HG02938 (cell line): ENCODE data around the gene IRF2BP1.
A peak's percentile ranks its signal among the peaks of the same experiment; 100 is the strongest.

ENCODE experiments used
- ATAC-seq: cut with Tn5 transposase; IDR thresholded peaks from one replicate; pipeline ENCODE4 v1.9.1; 2021; ENCODE audit warnings: mild to moderate bottlenecking, moderate library complexity; ENCODE audit not compliant: unreplicated experiment

Gene IRF2BP1

DNA sequence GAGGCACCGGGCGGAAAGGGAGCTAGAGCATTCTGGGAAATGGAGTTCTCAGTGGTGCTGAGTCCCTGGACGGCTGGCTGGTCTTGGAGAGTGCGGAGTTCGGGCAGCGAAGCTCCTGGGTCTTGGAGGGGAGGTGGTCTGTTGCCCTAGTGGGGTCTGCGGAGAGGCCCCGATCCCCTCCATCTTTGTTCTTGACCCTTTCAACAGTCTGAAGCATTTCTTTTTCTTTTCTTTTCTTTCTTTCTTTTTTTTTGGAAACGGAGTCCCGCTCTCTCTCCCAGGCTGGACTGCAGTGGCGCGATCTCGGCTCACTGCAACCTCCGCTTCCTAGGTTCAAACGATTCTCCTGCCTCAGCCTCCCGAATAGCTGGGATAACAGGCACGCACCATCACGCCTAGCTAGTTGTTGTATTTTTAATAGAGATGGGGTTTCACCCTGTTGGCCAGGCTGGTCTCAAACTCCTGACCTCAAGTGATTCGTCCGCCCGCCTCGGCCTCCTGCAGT is 22.6 kb downstream of the IRF2BP1 start:
- no peak for ATAC-seq

DNA sequence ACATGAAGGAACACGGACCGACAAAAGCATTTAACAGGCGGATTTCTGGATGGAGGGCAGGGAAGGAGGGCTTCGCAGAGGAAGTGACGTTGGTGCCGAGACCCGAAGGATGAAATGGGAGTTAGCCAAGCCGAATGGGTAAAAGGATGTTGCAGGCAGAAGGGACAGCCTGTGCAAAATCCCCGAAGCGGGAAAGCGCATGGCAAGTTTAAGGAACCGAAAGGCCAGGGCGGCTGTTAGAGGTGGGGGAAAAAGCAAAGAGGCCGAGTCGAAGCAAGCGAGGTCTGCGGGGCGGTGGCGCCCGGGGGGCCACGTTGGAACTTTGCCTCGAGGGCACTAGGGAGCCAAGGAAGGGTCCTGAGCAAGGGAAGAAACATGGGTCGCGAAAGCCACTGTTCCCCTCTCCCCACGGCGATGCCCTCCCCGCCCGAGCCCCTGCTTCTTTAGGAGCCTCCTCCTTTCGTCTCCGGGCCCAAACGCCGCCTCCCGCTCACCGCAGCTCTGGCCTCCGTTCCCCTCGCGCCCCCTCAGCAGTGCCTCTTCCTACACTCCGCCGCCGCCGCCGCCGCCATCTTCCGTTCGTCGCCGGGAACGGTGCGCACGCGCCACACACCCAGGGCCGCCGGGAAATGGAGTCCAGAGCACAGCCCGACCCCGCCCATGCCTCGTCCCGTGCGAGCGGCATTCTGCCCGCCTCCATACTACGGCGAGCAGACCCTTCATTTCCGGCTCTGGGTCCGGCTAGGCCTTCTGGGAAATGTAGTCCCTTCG is 23.2 kb downstream of the IRF2BP1 start, which contains the start of gene SYMPK:
SYMPK (minus strand) TSS at position 584 of the 771 bp plus-strand sequence. CDS start 8,652 bp downstream, outside the sequence.
- ATAC-seq, result peak; percentile 92

DNA sequence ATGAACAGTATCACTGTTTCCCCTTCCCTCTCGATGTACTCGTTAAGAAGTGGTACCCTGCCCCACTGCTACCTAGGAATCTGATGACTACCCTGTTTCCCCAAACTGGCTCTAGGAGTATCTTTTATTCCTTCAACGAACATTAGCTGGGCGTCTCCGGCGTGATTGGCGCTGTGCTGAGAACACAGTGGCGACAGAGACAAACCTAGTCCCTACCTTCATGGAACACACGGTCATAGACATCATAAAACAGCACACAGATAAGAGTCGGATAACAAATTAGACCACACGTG is 23.7 kb downstream of the IRF2BP1 start:
- no peak for ATAC-seq

DNA sequence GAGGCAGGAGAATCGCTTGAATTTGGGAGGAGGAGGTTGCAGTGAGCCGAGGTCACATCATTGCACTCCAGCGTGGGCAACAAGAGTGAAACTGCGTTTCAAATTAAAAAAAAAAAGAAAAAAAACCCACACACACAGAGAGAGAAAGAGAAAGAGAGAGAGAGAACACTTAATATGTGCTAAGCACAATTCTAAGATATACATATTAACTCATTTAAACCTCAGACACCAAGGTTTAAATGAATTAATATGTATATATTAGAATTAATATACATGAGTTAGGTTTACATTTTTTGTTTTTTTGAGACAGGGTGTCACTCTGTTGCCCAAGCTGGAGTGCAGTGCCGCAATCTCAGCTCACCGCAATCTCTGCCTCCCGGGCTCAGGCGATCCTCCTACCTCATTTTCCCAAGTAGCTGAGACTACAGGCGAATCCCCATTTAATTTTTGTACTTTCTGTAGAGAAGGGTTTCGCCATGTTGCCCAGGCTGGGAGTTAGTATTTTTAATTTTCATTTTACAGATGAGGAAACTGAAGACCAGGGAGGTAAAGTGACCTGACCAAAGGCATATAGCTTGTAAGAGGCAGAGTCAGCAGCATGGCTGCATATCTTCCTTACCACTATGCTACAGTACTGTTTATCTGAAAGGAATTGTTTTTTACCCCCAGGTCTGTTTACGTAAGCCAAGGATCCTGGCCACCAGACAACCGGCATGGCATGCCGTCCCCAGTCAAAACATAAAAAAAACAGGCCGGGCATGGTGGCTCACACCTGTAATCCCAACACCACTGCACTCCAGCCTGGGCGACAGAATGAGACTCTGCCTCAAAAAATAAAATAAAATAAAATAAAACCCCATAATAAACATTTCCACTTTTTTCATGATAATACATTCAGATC is 25.3 kb downstream of the IRF2BP1 start:
- ATAC-seq, result no peak

DNA sequence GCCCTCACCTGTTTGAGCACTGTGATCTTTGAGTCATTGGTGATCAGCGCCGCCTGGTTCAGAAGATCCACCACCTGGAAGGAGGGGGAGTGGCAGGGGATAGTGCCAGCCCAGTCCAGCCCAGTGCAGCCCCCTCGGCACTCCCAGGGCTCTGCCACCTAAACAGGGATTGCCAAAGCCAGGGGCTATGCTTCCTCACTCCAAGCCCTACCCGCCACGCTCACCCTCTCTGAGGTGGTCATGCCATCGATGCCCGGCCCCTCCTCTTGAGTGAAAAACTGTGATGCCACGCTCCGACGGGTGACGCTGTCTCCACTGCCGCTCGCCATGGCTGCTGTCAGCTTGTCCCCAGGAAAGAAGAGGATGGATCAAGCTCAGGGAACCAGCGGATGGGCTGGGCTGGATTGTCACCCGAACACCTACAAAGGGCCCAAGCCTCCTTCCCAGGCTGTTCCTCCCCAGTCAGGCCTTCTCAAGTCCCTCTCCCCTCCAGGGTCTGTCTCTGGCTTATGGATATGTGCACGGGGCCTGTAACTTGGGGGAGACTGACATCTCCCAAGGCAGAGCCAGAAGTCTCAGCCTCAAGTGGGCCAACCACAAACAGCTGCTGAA is 31.7 kb downstream of the IRF2BP1 start:
- ATAC-seq, result no peak

DNA sequence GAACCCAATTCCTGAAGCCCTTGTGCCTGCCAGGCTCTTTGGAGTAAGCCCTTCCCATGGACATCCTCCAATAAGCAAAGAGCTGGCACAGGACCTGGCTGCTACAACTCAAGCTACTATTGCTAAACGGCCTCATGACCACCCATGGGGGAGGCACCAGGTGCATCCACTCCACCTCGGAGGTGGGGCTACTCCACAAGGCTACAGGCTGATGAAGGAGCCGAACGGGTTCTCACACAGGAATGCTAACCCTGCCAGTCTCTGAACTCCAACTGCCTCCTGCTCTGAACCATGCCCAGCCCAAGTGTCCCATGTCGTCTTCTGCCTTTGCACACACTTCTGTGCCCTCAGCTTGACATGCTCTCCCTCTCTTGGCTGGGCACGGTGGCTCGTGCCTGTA is 33.0 kb downstream of the IRF2BP1 start:
- ATAC-seq, result no peak

DNA sequence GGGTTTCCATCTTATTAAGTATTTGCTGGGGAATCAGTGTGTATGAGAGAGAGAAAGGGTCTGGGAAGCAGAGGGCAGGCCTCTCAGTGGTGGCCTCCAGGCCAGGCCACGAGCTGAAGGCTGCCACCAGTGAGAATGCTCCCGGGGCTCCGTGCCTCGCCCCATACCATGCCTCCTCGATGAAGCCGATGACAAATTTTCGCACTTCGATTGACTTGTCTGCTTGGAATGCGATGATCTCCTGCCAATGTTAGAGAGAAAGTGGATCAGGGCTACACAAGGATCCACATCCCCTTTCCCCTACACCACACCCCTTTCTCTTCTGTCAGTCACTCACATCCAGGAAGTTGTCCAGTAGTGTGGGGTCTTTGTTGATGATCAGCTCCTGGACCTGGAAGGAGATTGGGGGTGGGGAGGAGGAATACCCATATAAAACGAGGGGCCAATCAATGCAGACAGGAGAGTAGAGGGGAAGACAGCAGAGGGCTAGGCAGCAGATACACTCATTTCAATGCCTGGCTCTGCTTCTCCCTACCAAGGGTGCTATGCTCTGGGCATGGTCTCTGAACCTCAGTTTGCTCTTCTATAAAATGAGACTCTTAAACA is 33.7 kb downstream of the IRF2BP1 start:
- ATAC-seq, result no peak

DNA sequence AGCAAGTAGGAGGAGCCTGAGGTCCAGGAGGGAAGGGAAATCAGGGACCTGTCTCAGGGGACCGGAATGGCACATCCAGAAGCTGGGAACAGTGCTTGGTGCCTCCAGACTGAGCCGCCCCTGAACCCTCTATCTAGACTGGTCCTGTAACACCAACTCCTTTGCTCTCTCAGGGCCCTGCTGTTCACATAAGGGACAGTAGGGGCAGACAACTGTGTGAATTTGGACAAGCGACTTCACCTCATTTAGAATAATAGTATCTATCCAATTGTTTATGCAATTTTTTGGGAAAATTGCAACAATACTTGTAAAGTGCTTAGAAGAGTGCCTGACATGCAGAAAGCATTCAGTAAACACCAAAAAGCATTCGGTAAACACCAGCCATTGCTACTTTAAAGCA is 37.0 kb downstream of the IRF2BP1 start:
- ATAC-seq, result no peak

DNA sequence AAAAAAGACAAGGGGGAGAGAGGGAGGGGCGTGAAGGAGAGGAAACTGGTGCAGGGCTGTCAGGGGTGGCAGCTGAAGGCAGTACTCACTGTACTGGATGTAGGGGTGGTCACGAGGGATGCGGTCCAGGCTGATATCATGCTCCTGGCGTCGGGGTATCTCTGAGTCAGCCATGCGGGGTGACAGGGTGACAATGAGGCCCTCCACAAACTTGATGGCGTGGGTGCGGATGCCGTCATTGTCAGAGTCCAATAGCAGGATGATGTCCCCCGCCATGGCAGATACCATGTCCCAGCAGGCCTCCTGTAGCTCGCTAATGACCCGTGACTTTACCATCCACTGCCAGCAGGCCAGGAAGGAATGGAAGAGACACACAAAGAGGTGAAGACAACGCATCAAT is 38.3 kb downstream of the IRF2BP1 start:
- no peak for ATAC-seq

DNA sequence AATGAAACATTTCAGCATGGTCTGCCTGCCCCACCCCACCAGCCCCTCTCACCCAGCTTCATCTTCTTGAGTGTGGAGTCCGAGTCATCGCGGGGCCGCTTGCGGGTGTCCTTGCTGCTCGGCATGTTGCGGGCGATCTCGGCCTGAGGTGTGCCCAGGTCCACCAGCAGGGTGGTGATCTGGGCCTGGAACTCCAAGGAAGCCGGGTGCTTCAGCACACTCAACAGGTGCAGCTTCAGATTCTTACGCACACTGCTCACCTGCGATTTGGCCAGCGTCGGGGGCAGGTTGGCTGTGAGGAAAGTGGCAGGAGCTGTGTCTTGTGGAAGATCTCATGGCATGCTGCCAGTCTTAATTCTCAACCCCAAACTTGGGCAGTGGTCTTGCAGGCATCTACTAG is 43.7 kb downstream of the IRF2BP1 start:
- no peak for ATAC-seq

DNA sequence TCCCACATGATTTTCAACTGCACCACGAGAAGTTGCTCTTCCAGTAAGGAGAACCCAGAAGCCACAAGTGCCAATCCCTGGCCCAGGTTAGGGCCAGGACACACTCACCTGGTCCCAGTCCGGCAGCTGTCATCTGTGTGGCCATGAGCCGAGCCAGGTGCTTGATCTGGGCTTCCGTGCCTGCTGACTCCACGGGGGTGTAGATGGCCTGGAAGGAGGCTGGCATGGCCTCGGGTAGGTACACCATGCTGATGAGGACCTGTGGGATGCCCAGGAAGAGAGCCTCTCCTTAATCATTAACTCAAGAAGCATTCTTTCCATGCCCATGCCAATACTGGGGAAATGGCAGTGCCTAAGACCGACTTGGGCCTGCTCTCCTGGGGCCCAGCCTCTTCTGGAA is 51.0 kb downstream of the IRF2BP1 start:
- no peak for ATAC-seq
